GM19467 (cell line): ENCODE results near the gene XKR7.
"Not testable (repeated sequence)": the region's sequence is repeated elsewhere in the genome, so short reads cannot be mapped to it uniquely, and the experiment has no call there.

Source experiments
- ATAC-seq: cut with Tn5 transposase; IDR thresholded peaks from one replicate; pipeline ENCODE4 v1.9.1; 2021; ENCODE audit warnings: mild to moderate bottlenecking, moderate library complexity; ENCODE audit not compliant: unreplicated experiment

The XKR7 gene, protein sequence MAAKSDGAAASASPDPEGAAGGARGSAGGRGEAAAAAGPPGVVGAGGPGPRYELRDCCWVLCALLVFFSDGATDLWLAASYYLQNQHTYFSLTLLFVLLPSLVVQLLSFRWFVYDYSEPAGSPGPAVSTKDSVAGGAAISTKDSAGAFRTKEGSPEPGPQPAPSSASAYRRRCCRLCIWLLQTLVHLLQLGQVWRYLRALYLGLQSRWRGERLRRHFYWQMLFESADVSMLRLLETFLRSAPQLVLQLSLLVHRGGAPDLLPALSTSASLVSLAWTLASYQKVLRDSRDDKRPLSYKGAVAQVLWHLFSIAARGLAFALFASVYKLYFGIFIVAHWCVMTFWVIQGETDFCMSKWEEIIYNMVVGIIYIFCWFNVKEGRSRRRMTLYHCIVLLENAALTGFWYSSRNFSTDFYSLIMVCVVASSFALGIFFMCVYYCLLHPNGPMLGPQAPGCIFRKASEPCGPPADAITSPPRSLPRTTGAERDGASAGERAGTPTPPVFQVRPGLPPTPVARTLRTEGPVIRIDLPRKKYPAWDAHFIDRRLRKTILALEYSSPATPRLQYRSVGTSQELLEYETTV

DNA sequence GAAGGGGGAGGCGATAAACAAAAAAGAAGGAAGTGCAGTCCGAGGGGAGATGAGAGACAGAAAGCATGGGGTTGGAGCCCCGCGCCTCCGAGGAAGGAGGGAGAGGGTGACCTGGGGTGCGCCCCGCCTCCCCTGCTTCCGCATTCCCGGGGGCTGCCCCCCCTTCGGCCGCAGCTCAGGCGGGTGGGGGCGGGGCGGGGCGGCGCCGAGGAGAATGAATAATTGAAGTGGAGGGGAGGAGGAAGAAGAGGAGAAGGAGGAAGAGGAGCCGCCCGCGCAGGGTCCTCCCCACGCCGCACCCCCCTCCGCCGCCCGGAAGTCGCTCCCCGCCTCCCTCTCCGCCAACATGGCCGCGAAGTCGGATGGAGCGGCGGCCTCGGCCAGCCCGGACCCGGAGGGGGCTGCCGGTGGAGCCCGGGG lies at the start of gene XKR7:
XKR7 (plus strand) TSS at position 322 of the 420 bp plus-strand sequence; CDS start at position 347, 25 bp downstream.
- no peak for ATAC-seq

DNA sequence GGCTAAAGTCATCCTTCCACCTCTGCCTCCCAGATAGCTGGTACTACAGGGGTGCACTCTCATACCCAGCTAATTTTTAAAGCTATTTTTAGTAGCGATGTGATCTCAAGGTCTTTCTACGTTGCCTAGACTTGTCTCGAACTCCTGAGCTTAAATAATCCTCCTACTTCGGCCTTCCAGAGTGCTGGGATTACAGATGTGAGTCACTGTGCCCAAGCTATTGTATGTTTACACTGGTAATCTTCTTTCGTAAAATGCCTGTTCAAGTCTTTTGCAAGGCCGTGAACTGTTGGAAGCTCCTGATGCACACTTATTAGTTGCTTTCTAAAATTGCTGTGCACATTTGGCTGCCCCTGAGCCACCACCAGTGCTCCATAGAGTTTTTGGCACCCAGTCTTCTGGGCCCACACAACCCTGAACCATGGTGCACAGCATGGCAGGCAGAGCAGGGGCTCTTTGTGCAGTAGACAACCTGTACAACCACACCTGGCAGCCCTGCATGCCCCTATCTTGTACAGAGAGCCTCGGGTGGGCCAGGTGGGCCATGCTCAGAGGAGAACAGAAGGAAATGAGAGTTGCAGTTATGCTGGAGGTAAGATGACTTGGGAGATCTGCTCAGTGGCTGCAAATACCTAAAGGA lies 49.4 kb upstream of the XKR7 start:
- ATAC-seq, result no peak

DNA sequence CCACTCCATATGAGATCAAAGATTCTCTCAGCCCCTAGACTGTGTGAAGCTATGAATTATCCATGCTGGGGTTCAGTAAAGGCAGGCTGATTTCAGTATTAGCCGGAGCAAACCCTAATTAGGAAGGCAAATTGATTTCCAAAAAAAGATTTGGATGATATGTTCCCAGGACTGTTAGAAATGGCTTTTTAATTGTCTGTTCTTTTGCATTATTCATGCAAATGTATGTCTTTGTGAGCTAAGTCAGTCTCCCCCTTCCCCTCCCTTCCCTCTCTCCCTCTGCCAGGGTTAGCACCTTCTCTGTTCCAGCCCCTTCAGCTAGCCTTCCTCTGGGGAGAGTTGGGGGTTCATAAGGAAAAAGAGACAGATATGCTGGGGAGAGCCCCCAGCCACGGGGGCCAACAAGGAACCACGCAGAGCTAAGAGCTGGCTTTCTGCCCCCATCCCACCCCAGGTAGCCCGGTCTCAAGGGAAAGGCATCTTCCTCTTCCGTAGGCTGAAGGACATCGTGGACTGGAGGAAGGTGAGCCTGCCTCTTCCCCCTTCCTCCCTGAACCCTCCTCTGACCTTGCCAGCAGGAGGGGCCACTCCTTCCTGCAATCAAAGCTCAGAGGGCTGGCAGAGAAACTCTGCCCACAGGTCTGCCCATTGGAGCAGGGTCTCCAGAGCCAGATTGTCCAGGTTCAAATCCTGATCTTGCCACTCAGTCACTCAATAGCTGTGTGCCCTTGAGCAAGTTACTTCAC lies 48.4 kb upstream of the XKR7 start:
- no peak for ATAC-seq

DNA sequence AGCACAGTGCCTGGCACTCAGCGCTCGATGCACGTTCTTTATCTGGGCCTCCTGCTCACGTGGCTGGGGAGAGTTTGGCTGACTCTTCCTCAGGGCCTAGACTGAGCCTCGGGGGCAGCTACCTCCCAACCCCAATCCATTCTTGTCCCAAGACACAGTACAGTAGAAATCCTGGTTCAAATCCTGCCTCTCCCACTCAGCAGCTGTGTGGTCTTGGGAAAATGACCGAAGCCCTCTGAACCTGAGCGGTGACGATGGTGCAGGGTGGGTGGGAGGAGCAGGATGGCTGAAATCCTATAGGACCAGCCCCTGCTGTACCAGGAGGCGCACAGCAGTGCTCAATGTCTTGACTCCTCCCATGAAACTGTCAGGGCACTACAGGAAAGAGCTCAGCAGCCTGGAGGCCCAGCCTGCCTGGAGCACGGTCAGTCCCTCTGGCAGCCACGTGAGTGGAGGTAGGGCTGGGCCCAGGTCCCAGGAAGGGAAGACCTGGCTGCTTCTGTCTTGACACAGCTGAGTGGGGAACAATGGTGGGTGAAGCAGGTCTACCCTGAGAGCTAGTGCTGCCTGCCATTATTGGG lies 47.6 kb upstream of the XKR7 start:
- ATAC-seq, result no peak

DNA sequence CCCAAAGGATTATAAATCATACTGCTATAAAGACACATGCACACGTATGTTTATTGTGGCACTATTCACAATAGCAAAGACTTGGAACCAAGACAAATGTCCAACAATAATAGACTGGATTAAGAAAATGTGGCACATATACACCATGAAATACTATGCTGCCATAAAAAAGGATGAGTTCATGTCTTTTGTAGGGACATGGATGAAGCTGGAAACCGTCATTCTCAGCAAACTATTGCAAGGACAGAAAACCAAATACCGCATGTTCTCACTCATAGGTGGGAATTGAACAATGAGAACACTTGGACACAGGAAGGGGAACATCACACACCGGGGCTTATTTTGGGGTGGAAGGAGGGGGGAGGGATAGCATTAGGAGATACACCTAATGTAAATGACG lies 46.5 kb upstream of the XKR7 start:
- ATAC-seq, result not testable (repeated sequence)

DNA sequence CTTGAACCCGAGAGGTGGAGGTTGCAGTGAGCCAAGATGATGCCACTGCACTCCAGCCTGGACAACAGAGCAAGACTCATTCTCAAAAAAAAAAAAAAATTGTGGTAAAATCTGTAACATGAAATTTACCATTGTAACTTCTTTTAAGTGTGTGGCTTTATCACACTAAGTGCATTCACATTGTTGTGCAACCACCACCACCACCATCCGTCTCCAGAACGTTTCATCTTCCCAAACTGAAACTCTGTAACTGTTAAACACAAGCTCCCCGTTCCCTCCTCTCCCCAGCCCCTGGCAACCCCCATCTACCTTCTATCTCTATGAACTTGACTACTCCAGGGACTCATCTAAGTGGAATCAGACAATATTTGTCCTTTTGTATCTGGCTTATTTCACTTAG lies 45.8 kb upstream of the XKR7 start:
- ATAC-seq, result no peak

DNA sequence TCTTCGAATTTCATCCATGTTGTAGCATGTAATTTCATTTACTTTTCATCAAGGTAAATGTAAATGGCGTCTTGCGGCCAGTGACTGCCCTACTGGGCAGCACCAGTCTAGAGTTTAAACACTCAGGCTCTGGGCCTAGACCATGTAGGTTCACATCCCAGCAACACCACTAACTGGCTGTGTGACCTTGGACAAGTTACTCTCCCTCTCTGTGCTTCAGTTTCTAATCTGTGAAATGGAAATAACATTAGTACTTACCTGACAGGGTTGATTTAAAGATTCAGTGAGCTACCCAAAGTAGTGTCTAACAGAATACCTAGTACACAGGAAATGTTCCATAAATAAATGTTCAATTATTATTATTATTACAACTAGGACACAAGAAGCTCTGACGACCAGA lies 45.4 kb upstream of the XKR7 start:
- ATAC-seq, result no peak

DNA sequence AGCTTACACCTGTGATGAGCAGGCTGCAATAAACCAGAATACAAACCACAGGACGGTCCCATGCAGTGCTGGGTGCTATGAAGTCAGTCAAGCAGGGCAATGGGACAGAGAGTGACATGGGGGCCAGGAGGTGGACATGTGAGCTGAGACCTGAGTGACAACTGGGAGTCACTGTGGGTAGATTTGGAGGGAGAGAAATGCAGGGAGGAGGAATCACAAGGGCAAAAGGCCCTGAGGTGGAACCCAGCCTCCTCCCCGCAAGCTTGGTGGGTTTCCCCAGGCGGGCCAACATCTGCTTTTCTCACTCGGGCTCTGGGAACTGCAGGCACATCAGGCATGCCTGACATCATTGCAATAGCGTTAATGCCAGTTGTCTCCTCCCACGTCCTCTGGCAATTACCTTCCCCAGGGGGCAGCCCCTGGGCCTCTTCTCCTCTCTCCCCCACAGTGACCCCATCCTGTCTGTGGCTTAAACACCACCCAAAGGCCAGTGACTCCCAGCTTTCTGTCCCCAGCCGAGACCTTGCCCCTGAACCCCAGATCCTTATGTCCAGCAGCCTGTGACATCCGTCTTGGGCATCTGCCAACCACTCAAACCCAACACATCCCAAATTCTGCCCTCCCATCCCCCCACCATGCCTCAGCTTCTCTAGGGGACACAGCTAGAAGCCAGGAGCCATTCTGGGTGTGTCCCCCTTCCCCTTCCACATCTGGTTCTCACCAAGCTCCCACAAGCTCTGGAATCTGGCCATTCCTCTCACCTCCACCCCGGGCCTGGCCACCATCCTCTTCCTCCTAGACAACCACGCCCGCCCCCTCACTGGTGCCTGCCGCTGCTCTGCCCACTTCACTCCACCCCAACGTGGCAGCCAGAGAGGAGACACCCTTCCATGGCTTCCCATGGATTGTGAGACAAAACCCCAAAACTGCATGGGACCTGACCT lies 44.3 kb upstream of the XKR7 start:
- ATAC-seq, result no peak

DNA sequence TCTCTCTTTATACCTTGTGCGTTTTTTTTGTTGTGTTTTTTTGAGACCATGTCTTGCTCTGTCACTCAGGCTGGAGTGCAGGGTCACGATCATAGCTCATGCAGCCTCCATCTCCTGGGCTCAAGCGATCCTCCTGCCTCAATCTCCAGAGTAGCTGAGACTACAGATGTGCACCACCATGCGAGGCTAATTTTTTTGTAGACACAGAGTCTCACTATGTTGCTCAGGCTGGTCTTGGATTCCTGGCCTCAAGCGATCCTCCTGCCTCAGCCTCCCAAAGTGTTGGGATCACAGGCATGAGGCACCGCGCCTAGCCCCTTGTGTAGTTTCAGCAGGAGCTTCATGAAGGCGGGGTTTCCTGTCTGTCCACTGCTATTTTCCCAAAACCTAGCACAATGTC lies 43.4 kb upstream of the XKR7 start:
- ATAC-seq, result no peak

DNA sequence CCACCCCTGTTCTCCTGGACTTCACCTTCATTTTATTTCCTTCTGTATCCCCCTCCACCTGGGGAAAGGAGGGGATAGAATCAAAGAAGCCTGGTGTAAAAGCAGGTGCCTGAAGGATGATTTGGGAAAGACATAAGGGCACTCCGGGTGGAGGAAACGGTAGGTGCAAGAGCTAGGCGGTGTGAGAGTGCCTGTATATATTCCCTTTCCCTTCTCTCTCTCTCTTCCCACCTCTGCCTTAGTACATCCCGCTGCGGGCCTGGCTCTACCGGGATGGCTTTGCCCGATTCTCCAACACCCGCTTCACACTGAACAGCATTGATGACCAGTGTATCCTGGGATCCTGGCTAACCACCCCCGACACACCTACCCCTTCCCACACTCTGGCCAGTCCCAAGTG lies 42.3 kb upstream of the XKR7 start:
- ATAC-seq, result no peak

DNA sequence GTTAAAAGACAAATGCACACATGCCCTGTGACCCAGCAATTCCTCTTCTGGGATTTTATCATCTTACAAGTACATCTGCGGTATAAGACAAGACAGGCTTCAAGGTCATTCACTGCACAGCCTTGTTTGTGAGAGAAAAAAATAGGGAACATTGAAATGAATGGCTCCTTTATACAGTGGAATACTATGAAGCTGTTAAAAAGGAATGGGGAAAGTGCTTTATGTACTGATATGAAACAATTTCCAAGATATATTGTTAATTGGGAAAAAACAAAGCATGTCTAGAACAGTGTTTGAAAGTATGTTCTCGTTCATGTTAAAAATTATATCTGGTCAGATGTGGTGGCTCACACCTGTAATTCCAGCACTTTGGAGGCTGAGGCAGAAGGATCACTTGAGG lies 41.5 kb upstream of the XKR7 start:
- no peak for ATAC-seq

DNA sequence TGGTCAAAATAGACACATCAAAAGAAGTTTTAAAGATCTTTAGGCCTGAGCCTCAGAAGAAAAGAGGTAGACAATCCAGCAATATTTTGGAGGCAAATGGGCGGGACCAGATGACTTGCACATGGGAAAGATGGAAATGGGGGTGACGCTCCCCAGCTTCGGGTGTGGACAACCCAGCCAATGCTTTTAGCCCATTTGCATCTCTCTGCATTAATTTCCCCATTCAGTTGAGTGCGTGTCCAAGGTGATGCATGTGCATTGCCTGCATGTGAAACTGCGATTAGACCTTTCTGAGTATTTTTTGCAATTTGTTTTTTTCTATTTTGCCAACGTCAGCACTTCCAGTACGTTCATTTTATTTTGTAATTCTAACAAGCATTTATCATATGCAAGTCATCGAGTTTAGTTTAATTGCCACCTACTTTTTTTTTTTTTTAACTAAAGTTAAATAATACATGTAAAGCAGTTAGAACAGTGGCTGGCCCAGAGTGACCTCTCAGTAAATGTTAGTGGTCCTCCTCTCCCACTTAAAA lies 40.3 kb upstream of the XKR7 start:
- no peak for ATAC-seq

DNA sequence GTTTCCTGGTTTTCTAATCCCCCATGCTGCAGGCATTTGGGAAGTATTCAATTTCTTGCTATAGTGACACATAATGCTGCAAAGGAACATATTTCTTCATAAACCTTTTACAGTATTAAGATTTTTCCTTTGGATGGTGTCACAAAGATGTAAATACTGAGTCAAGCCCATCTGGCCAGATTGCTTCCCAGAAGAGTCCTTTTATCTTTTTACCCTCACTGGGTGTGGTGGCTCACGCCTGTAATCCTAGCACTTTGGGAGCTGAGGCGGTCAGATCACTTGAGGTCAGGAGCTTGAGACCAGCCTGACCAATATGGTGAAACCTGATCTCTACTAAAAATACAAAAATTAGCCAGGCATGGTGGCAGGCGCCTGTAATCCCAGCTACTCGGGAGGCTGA lies 38.3 kb upstream of the XKR7 start:
- ATAC-seq, result not testable (repeated sequence)

DNA sequence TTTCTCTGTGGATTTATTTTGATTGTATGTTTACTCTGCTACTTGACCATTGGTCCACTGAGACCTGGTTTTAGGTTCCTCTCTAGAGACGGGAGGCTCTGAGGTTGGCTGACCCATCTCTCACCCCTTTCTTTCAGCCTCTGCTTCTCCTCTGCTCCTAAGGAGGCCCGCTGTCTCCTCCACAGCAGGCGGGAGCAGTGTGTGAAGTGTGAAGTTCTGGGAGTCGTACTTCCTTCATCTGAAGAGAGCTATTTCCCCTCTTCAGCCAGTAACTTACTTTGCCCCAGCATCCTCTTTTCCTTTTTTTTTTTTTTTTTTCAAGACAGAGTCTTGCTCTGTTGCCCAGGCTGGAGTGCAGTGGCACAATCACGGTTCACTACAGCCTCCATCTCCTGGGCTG lies 37.2 kb upstream of the XKR7 start:
- no peak for ATAC-seq

DNA sequence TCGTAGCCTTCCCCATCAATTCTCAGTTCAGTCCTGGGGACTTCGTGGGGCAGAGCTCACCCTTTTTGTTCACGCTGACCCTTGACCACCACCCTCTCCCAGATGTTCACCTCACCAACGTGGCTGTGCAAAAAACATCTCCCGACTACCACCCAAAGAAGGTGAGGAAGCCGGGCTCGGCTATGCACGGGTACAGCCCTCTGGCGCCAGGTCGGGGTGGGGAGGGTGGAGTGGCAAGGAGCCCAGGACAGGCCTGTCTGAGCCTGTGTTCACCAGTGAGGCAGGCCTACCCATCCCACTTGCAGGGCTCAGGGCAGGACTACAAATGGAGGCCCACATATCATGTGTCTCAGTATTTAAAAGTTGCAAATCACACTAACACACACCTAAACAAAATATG lies 34.3 kb upstream of the XKR7 start:
- no peak for ATAC-seq

DNA sequence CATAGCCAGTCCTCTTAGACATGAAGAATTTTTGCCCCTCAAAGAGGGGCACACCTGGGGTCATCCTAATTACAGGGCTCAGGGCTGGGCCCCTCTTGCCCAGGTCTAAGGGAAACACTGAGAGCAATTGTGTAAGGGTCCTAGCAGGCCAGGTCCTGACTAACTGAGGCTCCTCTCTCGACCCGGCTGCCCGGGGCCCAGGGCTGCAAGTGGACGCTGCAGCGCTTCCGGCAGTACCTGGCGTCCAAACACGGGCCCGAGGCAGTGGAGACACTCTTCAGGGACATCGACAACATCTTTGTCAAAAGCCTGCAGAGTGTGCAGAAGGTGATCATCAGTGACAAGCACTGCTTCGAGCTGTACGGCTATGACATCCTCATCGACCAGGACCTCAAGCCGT lies 33.5 kb upstream of the XKR7 start:
- no peak for ATAC-seq

DNA sequence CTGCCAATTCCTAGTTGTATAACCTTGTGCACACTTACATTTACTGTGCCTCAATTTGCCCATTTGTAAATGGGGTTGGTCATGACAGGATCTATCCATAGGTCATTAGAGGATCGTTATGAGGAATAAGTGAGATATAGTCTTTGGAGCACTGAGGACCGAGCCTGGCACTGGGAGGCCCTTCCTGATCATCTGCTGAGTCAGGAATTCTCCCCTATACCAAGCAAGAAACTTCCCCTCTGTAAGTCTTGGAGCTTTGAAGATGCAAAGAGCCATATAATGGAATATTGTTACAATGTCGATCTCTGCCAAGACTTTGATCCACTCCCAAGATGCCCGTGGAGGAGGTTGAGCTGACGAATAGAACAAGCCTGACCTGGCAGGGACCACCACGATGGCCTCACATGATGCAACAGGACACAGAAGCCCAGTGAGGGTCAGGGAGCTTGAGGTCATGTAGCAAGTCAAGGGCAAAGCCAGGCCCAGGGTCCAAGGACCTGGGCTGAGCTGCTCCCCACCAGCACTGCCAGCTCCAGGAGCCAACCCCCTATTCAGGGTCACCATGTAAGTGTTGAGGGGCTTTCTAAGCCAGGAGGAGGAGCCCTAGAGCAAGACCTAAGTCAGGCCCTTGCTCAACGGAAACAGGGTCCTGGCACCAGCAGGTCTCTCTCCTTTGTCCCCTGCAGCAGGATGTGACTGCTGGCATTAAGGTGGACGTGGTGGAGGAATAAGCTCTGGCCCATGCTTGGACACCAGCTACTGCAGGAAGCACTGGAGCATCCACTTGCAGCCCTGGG lies 32.8 kb upstream of the XKR7 start:
- ATAC-seq, result no peak

DNA sequence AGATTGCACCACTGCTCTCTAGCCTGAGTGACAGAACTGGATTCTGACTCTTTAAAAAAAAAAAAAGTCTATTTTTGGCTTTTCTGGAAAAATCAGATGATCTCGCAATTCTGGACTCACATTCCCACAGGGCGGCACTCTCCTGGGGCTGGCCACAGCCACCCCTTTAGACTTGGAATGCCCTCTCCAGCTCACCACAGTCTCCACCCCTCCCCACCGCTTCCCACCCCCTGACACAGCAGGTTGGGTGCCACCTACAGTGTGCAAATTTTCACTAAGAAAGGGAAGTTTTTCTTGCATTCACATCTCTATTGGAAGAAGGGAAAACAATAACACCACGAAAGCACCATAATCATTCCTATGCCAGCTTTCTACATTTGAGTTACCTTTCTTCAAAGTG lies 31.5 kb upstream of the XKR7 start:
- no peak for ATAC-seq

DNA sequence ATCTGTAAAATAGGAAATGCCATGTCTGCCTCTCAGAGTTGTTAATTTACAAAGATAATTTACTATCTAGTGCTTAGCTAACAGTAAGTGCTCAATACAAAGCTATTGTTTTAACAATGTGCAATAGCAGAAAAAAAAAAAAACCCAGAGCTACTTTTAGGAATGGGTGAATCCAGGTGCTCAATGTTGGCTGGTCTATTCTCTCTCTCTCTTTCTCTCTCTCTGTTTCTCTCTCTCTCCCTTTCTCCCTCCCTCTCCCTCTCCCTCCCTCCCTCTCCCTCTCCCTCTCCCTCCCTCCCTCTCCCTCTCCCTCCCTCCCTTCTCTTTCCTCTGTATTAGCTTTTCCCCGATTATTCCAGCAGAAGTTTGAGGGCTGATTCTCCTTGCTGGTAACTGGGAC lies 30.1 kb upstream of the XKR7 start:
- ATAC-seq, result no peak
